Measurements from ENCODE around the gene GRK7. TPM values are rescaled to one million over a fixed set of nuclear protein-coding genes. Genes with fewer than 3 reads are reported as not detected.

The GRK7 gene
- total RNA-seq, 1 experiment from 2014 or later = not detected

- H3K27ac ChIP-seq (ENCODE audit: low read depth, low read length, poor library complexity, severe bottlenecking) = no peak overlapping the region
- ChIA-PET CTCF (no interaction called here), POLR2A (ENCODE audit: low non-redundant PET) (no interaction called here)
- TF ChIP-seq, protein P1, sequence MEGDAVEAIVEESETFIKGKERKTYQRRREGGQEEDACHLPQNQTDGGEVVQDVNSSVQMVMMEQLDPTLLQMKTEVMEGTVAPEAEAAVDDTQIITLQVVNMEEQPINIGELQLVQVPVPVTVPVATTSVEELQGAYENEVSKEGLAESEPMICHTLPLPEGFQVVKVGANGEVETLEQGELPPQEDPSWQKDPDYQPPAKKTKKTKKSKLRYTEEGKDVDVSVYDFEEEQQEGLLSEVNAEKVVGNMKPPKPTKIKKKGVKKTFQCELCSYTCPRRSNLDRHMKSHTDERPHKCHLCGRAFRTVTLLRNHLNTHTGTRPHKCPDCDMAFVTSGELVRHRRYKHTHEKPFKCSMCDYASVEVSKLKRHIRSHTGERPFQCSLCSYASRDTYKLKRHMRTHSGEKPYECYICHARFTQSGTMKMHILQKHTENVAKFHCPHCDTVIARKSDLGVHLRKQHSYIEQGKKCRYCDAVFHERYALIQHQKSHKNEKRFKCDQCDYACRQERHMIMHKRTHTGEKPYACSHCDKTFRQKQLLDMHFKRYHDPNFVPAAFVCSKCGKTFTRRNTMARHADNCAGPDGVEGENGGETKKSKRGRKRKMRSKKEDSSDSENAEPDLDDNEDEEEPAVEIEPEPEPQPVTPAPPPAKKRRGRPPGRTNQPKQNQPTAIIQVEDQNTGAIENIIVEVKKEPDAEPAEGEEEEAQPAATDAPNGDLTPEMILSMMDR (conservative IDR thresholded peaks at IDR 0.05; ENCODE audit: low read depth, low read length) = no peak
- TF ChIP-seq EZH2 (IDR thresholded peaks at IDR 0.05; ENCODE audit: borderline replicate concordance, low read depth, low read length, poor library complexity, severe bottlenecking) = no peak
- H3K4me1 ChIP-seq (ENCODE audit: insufficient read depth, low read length, poor library complexity, severe bottlenecking) = peaks cover 18% of the 10 kb centered on the region
- no peaks in the 10 kb centered on the region for H3K27me3 ChIP-seq (replicated peaks; ENCODE audit: insufficient read depth, low read depth, low read length, poor library complexity)
- intact Hi-C loops (cut with micrococcal nuclease; ENCODE audit: unreplicated experiment) = loop anchor here (5.0 to 10.0 kb wide), 4 partner anchors 160 to 548 kb away; no protein-coding TSS in a partner anchor
- no peaks in the 10 kb centered on the region for H3K36me3 ChIP-seq (ENCODE audit: insufficient read depth, low read length, poor library complexity, severe bottlenecking)
- no peak overlapping the region for H3K4me3 ChIP-seq (ENCODE audit: low read depth, low read length, poor library complexity, severe bottlenecking)
- H3K9me3 ChIP-seq (ENCODE audit: low read depth, low read length, poor library complexity, severe bottlenecking) = no peaks in the 10 kb centered on the region
- DNase-seq (ENCODE audit: low spot score) = no peak
- BruUV-seq (replicated peaks) = no TSS peak
Observed at GRCh38 chr3:141737093-141737492, 26.1 kb upstream of the GRK7 start.

DNA sequence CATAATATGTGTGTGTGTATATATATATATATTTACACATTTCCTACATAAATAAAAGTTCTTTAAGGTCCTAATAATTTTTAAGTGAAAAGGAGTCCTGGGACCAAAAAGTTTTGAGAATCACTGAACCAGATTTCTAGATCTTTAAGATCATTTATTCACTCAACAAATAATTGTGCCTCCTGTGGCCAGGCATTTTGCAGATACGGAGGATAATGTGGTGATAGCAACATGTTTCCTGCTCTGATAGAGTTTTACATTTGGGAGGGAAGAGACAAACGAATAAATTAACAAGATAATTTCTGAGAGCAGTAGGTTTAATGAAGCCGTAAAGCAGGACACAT is 25.6 kb upstream of the GRK7 start:
- TF ChIP-seq EZH2 (IDR thresholded peaks at IDR 0.05; ENCODE audit: borderline replicate concordance, low read depth, low read length, poor library complexity, severe bottlenecking) = no peak
- TF ChIP-seq, protein P1 (conservative IDR thresholded peaks at IDR 0.05; ENCODE audit: low read depth, low read length) = no peak
- peak overlapping the region; percentile 87 for H3K4me3 ChIP-seq (ENCODE audit: low read depth, low read length, poor library complexity, severe bottlenecking)
- ChIA-PET POLR2A (ENCODE audit: low non-redundant PET) (no interaction called here), CTCF (no interaction called here)
- no peaks in the 10 kb centered on the region for H3K27me3 ChIP-seq (replicated peaks; ENCODE audit: insufficient read depth, low read depth, low read length, poor library complexity)
- no peak for DNase-seq (ENCODE audit: low spot score)
- no TSS peak for BruUV-seq (replicated peaks)
- peak overlapping the region; percentile 92 for H3K27ac ChIP-seq (ENCODE audit: low read depth, low read length, poor library complexity, severe bottlenecking)
- intact Hi-C loops (cut with micrococcal nuclease; ENCODE audit: unreplicated experiment) = loop anchor here (2.0 to 10.0 kb wide), 5 partner anchors 139 to 547 kb away; partner anchors contain the start of gene ATP1B3
- H3K9me3 ChIP-seq (ENCODE audit: low read depth, low read length, poor library complexity, severe bottlenecking) = no peaks in the 10 kb centered on the region
- H3K4me1 ChIP-seq (ENCODE audit: insufficient read depth, low read length, poor library complexity, severe bottlenecking) = peaks cover 18% of the 10 kb centered on the region
- no peaks in the 10 kb centered on the region for H3K36me3 ChIP-seq (ENCODE audit: insufficient read depth, low read length, poor library complexity, severe bottlenecking)

DNA sequence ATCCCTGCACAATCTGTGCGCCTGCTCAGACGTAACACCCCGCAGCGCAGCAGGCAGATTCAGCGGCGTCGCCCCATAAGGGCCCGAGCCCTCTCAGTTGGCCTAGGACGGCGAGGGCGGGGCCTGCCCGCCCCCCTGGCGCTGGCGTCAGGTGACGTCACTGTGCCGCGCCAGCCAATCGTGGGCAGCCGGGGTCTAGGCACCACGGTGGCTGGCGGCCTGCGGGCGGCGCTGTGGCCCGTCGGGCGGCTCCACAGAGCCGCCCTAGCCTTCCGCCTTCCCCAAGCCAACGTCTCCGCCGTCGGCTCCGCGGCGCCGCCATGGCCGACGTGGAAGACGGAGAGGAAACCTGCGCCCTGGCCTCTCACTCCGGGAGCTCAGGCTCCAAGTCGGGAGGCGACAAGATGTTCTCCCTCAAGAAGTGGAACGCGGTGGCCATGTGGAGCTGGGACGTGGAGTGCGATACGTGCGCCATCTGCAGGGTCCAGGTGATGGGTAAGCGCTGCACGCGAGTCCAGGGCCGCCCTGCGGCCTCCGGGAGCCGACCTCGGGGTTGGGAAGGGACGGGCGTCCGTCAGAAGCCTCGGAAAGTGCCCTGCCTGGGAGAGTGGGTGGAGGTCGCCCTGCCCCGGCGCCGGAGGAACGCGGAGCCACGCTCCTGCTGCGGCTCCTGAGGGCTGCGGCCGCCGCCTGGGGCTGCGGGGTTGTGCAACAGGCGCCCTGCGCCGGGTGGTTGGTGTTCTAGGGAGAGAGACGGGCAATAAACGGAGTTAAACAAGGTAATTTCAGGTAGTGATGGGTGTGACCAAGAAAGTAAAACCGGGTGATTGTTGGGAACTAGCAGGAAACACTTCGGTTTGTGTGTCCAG is 25.0 kb upstream of the GRK7 start, which contains the start of gene RNF7:
Gene RNF7, plus strand, starts transcription at position 277 of the 869 bp plus-strand sequence. Its CDS starts 44 bp downstream, at position 321.
- POLR2A ChIA-PET (ENCODE audit: low non-redundant PET) = interaction anchor here (0.6 kb wide), 1 partner anchor 85 kb away, joined by 5 read pairs; no protein-coding TSS in a partner anchor
- intact Hi-C loops (cut with micrococcal nuclease; ENCODE audit: unreplicated experiment) = loop anchor here (2.0 to 10.0 kb wide), 5 partner anchors 139 to 547 kb away; partner anchors contain the start of gene ATP1B3
- DNase-seq (ENCODE audit: low spot score) = peak; percentile 98

More for the DNA sequence above, 25.0 kb upstream of the GRK7 start, which contains the start of gene RNF7:
- CTCF ChIA-PET = interaction anchor here (0.7 to 1.3 kb wide), 3 partner anchors 94 to 175 kb away, joined by 3 to 20 read pairs (median 7); no protein-coding TSS in a partner anchor
- no TSS peak for BruUV-seq (replicated peaks)
- Histone ChIP-seq H3K4me3 (ENCODE audit: low read depth, low read length, poor library complexity, severe bottlenecking) (peak within 1 kb of the TSS; percentile 87), H3K9me3 (ENCODE audit: low read depth, low read length, poor library complexity, severe bottlenecking) (no peaks in the 10 kb centered on the region), H3K27ac (ENCODE audit: low read depth, low read length, poor library complexity, severe bottlenecking) (peak within 1 kb of the TSS; percentile 92), H3K36me3 (ENCODE audit: insufficient read depth, low read length, poor library complexity, severe bottlenecking) (peaks cover 3% of the 10 kb centered on the region), H3K27me3 (replicated peaks; ENCODE audit: insufficient read depth, low read depth, low read length, poor library complexity) (no peaks in the 10 kb centered on the region), H3K4me1 (ENCODE audit: insufficient read depth, low read length, poor library complexity, severe bottlenecking) (peaks cover 18% of the 10 kb centered on the region)
- no peak for TF ChIP-seq EZH2 (IDR thresholded peaks at IDR 0.05; ENCODE audit: borderline replicate concordance, low read depth, low read length, poor library complexity, severe bottlenecking)
- TF ChIP-seq, protein P1 (conservative IDR thresholded peaks at IDR 0.05; ENCODE audit: low read depth, low read length) = peak; percentile 82
